ENCODE data around the gene ANKFY1.

DNA sequence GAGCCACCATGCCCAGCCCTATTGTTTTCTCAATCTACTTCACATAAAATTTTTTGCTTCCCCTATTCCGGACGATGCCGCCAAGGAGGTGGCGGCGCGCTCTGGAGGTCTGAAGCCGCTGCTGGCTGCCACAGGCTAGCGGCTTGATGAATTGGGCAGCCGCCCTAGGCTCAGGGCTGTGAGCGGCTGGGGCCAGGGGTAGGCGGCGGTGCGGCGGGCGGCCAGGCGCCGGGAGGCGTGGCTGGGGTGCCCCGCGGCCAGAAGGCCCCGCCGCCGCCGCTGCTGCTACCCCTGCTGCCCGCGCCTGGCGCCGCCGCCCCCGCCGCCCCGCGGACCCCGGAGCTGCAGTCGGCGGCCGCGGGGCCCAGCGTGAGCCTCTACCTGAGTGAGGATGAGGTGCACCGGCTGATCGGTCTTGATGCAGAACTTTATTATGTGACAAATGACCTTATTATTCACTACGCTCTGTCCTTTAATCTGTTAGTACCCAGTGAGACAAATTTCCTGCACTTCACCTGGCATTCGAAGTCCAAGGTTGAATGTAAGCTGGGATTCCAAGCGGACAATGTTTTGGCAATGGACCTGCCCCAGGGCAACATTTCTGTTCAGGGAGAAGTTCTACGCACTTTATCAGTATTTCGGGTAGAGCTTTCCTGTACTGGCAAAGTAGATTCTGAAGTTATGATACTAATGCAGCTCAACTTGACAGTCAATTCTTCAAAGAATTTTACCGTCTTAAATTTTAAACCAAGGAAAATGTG, 41.7 kb downstream of the ANKFY1 start:
- TF ChIP-seq POLR2A (IDR thresholded peaks at IDR 0.05; ENCODE audit: low read depth, low read length) (no peak), TAF1 (IDR thresholded peaks at IDR 0.05; ENCODE audit: low read depth, low read length) (no peak), PAX5 (IDR thresholded peaks at IDR 0.05; ENCODE audit: insufficient read depth, low read length, severe bottlenecking) (no peak), POLR2AphosphoS5 (IDR thresholded peaks at IDR 0.05; ENCODE audit: low read depth, low read length) (no peak)
